Measurements from ENCODE around the gene ZBTB46.

The ZBTB46 gene

DNA sequence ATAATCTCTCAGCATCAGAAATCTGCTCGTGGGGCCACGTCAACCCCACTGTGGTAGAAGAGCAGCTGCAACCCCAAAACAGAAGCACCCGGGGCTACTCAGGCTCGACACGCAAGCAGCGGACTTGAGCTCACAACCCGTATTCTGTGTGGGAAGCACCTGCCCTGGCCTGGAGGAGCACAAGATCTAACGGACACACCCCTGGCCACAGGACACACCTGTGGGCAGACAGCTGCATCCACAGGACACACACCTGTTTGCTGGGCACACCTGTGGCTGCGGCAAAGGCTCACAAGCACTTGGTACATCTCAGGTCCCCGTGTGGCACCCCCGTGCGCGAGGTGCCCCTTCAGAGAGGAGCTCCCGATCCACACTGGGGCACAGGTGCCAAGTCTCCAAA, 36.5 kb downstream of the ZBTB46 start:
- no peak for TF ChIP-seq JUND (IDR thresholded peaks at IDR 0.05; ENCODE audit: low read depth)
- no peak for DNase-seq (ENCODE audit: low read depth in 1 of 2, low spot score in 1 of 2)
- in situ Hi-C loops (cut with HindIII; ENCODE audit: low pct_unique_long_range_greater_than_20kb, low sequenced_read_pairs): no loop called here

- TF ChIP-seq JUND (IDR thresholded peaks at IDR 0.05; ENCODE audit: low read depth): no peak
- DNase-seq (ENCODE audit: low read depth in 1 of 2, low spot score in 1 of 2): no peak
- in situ Hi-C loops (cut with HindIII; ENCODE audit: low pct_unique_long_range_greater_than_20kb, low sequenced_read_pairs): no loop called here
These were observed 38.2 kb downstream of the ZBTB46 start for GRCh38 chr20:63792866-63793265.

GRCh38 chr20:63791497-63792156, 39.4 kb downstream of the ZBTB46 start:
- no peak for TF ChIP-seq JUND (IDR thresholded peaks at IDR 0.05; ENCODE audit: low read depth)
- DNase-seq (ENCODE audit: low read depth in 1 of 2, low spot score in 1 of 2): no peak
- in situ Hi-C loops (cut with HindIII; ENCODE audit: low pct_unique_long_range_greater_than_20kb, low sequenced_read_pairs): no loop called here

GRCh38 chr20:63790572-63791168, 40.4 kb downstream of the ZBTB46 start:
- TF ChIP-seq JUND (IDR thresholded peaks at IDR 0.05; ENCODE audit: low read depth): no peak
- DNase-seq (ENCODE audit: low read depth in 1 of 2, low spot score in 1 of 2): no peak
- in situ Hi-C loops (cut with HindIII; ENCODE audit: low pct_unique_long_range_greater_than_20kb, low sequenced_read_pairs): no loop called here

DNA sequence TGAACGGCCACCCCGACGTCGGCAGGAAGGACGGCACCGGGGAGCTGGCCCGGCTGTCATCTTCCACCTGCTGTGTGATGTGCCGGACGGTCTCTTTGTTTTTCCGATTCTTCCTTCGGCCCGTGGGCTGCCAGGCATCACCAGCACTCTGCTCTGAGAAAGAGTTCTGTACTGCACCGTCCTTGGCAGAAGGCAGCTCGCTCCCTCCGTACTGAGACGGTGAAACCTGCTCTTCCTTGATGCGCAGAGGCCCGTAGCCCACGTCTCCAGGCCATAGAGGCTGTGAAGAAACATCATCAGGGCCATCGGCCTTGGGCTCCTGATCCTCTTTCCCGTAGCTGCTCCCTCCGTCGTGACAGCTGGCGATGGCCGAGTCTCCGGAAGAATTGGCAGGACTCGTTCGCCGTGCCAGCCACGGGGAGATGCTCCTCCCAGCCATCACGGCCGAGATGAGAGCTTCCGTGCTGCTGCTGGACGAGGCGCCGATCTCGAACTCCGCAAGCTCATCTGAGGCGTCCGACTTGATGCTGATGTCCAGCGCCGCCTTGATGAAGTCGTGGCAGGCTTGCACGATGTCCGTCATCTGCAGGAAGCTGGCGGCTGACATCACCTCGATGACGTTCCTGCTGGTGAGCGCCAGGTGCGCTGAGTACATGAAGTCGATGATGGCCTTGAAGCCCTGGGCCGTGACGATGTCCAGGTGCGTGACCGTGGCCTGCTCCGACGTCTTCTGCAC, 41.1 kb downstream of the ZBTB46 start:
- no peak for TF ChIP-seq JUND (IDR thresholded peaks at IDR 0.05; ENCODE audit: low read depth)
- DNase-seq (ENCODE audit: low read depth in 1 of 2, low spot score in 1 of 2): no peak
- in situ Hi-C loops (cut with HindIII; ENCODE audit: low pct_unique_long_range_greater_than_20kb, low sequenced_read_pairs): no loop called here

- in situ Hi-C loops (cut with HindIII; ENCODE audit: low pct_unique_long_range_greater_than_20kb, low sequenced_read_pairs): no loop called here
- no peak for TF ChIP-seq JUND (IDR thresholded peaks at IDR 0.05; ENCODE audit: low read depth)
These were observed 43.3 kb downstream of the ZBTB46 start for GRCh38 chr20:63787749-63788148.

DNA sequence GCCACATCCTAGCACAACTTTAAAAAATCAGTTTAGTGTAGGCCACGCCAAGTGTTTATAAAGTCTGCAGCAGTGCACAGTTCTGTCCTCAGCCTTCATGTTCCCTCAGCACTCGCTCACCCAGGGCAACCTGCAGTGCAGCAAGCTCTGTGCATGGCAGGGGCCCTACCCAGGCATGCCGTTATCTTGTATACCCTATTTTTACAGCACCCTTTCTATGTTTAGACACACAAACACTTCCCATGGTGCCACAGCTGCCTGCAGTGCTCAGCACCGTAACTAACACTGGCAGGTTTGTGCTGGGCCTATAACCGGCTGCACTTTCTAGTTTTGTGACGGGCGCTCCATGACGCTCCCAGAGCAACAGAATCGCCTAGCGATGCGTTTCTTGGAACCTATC, 43.8 kb downstream of the ZBTB46 start:
- no peak for DNase-seq (ENCODE audit: low read depth in 1 of 2, low spot score in 1 of 2)
- in situ Hi-C loops (cut with HindIII; ENCODE audit: low pct_unique_long_range_greater_than_20kb, low sequenced_read_pairs): no loop called here
- TF ChIP-seq JUND (IDR thresholded peaks at IDR 0.05; ENCODE audit: low read depth): no peak

More at GRCh38 chr20:63787749-63788148, 43.3 kb downstream of the ZBTB46 start:
- no peak for DNase-seq (ENCODE audit: low read depth in 1 of 2, low spot score in 1 of 2)

- in situ Hi-C loops (cut with HindIII; ENCODE audit: low pct_unique_long_range_greater_than_20kb, low sequenced_read_pairs): no loop called here
- no peak for TF ChIP-seq JUND (IDR thresholded peaks at IDR 0.05; ENCODE audit: low read depth)
- no peak for DNase-seq (ENCODE audit: low read depth in 1 of 2, low spot score in 1 of 2)
These were observed 45.4 kb downstream of the ZBTB46 start for GRCh38 chr20:63785691-63786131.

- in situ Hi-C loops (cut with HindIII; ENCODE audit: low pct_unique_long_range_greater_than_20kb, low sequenced_read_pairs): no loop called here
- DNase-seq (ENCODE audit: low read depth in 1 of 2, low spot score in 1 of 2): no peak
- no peak for TF ChIP-seq JUND (IDR thresholded peaks at IDR 0.05; ENCODE audit: low read depth)
These were observed 47.1 kb downstream of the ZBTB46 start for GRCh38 chr20:63783970-63784369.

GRCh38 chr20:63782521-63782971, 48.5 kb downstream of the ZBTB46 start:
- in situ Hi-C loops (cut with HindIII; ENCODE audit: low pct_unique_long_range_greater_than_20kb, low sequenced_read_pairs): no loop called here
- no peak for DNase-seq (ENCODE audit: low read depth in 1 of 2, low spot score in 1 of 2)
- TF ChIP-seq JUND (IDR thresholded peaks at IDR 0.05; ENCODE audit: low read depth): no peak

- DNase-seq (ENCODE audit: low read depth in 1 of 2, low spot score in 1 of 2): peak in 1 of 2 experiments; percentile 27
- in situ Hi-C loops (cut with HindIII; ENCODE audit: low pct_unique_long_range_greater_than_20kb, low sequenced_read_pairs): no loop called here
- TF ChIP-seq JUND (IDR thresholded peaks at IDR 0.05; ENCODE audit: low read depth): no peak
These were observed 49.0 kb downstream of the ZBTB46 start for GRCh38 chr20:63782051-63782471.

- DNase-seq (ENCODE audit: low read depth in 1 of 2, low spot score in 1 of 2): no peak
- no peak for TF ChIP-seq JUND (IDR thresholded peaks at IDR 0.05; ENCODE audit: low read depth)
- in situ Hi-C loops (cut with HindIII; ENCODE audit: low pct_unique_long_range_greater_than_20kb, low sequenced_read_pairs): no loop called here
These were observed 49.9 kb downstream of the ZBTB46 start for GRCh38 chr20:63781181-63781580.

- TF ChIP-seq JUND (IDR thresholded peaks at IDR 0.05; ENCODE audit: low read depth): no peak
- no peak for DNase-seq (ENCODE audit: low read depth in 1 of 2, low spot score in 1 of 2)
- in situ Hi-C loops (cut with HindIII; ENCODE audit: low pct_unique_long_range_greater_than_20kb, low sequenced_read_pairs): no loop called here
These were observed 52.2 kb downstream of the ZBTB46 start for GRCh38 chr20:63778857-63779256.
